Adrenal gland (tissue), 5 donors: ENCODE results near the gene CDC14B.

ENCODE experiments used
- CTCF ChIP-seq, 6 experiments: fragments of 450-650 bp in 4 of 6; fragments of 200-600 bp in 2 of 6; sonication (generic) in 1 of 6; IDR thresholded peaks; 1 replicate in 5 of 6; 2 replicates in 1 of 6; pipeline versions ENCODE4 v1.5.1 to v1.8.0; 2016 to 2021; ENCODE audit warnings: antibody characterized with exemption in 6 of 6, mild to moderate bottlenecking in 2 of 6, moderate library complexity in 1 of 6
- POLR2A ChIP-seq, 2 donors: fragments of 450-650 bp; IDR thresholded peaks; one replicate each; pipeline ENCODE4 v1.6.1; 2017; ENCODE audit warnings: antibody characterized with exemption in 2 of 2, mild to moderate bottlenecking in 2 of 2, moderate library complexity in 1 of 2
- donor health status: DM: no; HTN: no; CAD: no.

GRCh38 chr9:96619491-96620180 lies at the start of gene CDC14B:
- TF ChIP-seq CTCF (IDR thresholded peaks at IDR 0.05) (peak in 2 of 6 experiments; percentile 19 to 48), POLR2A (IDR thresholded peaks at IDR 0.05) (peak in 1 of 2 donors; percentile 25)
